VCaP (cell line): ENCODE results near the gene SERPINA5.
"Not testable (repeated sequence)": the region's sequence is repeated elsewhere in the genome, so short reads cannot be mapped to it uniquely, and the experiment has no call there.

Experiments
- H3K27ac ChIP-seq: fragments of 450-650 bp; 2 replicates; pipeline ENCODE4 v1.5.1; 2017
- CTCF ChIP-seq: fragments of 450-650 bp; conservative IDR thresholded peaks from 2 replicates; pipeline ENCODE4 v1.5.1; 2017; ENCODE audit warnings: mild to moderate bottlenecking, moderate library complexity

SERPINA5 gene

GRCh38 chr14:94571395-94571794 is 9.8 kb upstream of the SERPINA5 start:
- no peak overlapping the region for H3K27ac ChIP-seq
- no peak for TF ChIP-seq CTCF

- TF ChIP-seq CTCF: no peak
- H3K27ac ChIP-seq: no peak overlapping the region
These were observed 9.3 kb upstream of the SERPINA5 start for GRCh38 chr14:94571950-94572349.

- no peak for TF ChIP-seq CTCF
- H3K27ac ChIP-seq: no peak overlapping the region
These were observed 8.5 kb upstream of the SERPINA5 start for GRCh38 chr14:94572637-94573303.

GRCh38 chr14:94573475-94574277 is 7.5 kb upstream of the SERPINA5 start:
- no peak for TF ChIP-seq CTCF
- H3K27ac ChIP-seq: no peak overlapping the region

GRCh38 chr14:94574336-94574735 is 6.9 kb upstream of the SERPINA5 start:
- TF ChIP-seq CTCF: no peak

GRCh38 chr14:94575730-94576585 is 5.3 kb upstream of the SERPINA5 start:
- TF ChIP-seq CTCF: no peak
- no peak overlapping the region for H3K27ac ChIP-seq

More at GRCh38 chr14:94574336-94574735, 6.9 kb upstream of the SERPINA5 start:
- no peak overlapping the region for H3K27ac ChIP-seq

GRCh38 chr14:94577472-94577871 is 3.8 kb upstream of the SERPINA5 start:
- not testable (repeated sequence) for H3K27ac ChIP-seq
